HG03342 (cell line): ENCODE measurements around the gene GPR32.
A peak's percentile ranks its signal among the peaks of the same experiment; 100 is the strongest.
"Not testable (repeated sequence)": the region's sequence is repeated elsewhere in the genome, so short reads cannot be mapped to it uniquely, and the experiment has no call there.

Experiments
- ATAC-seq: cut with Tn5 transposase; IDR thresholded peaks from one replicate; pipeline ENCODE4 v1.9.1; 2021; ENCODE audit warnings: mild to moderate bottlenecking, moderate library complexity; ENCODE audit not compliant: unreplicated experiment

The GPR32 gene

GRCh38 chr19:50797781-50798658 lies 27.8 kb downstream of the GPR32 start:
- ATAC-seq, result no peak

- no peak for ATAC-seq
Observed at GRCh38 chr19:50798659-50799546, 28.6 kb downstream of the GPR32 start.

- no peak for ATAC-seq
Observed at GRCh38 chr19:50799547-50799851, 29.2 kb downstream of the GPR32 start.

- no peak for ATAC-seq
Observed at GRCh38 chr19:50801107-50801506, 30.8 kb downstream of the GPR32 start.

- ATAC-seq, result no peak
Observed at GRCh38 chr19:50803633-50804419, 33.6 kb downstream of the GPR32 start.

GRCh38 chr19:50804420-50805272 lies 34.4 kb downstream of the GPR32 start:
- ATAC-seq, result peak; percentile 86

GRCh38 chr19:50808856-50809255 lies 38.6 kb downstream of the GPR32 start:
- ATAC-seq, result no peak

- not testable (repeated sequence) for ATAC-seq
Observed at GRCh38 chr19:50811622-50812238, 41.5 kb downstream of the GPR32 start.

- ATAC-seq, result no peak
Observed at GRCh38 chr19:50812474-50812873, 42.2 kb downstream of the GPR32 start.

- no peak for ATAC-seq
Observed at GRCh38 chr19:50814883-50815282, 44.6 kb downstream of the GPR32 start.

- ATAC-seq, result no peak
Observed at GRCh38 chr19:50815439-50815838, 45.2 kb downstream of the GPR32 start.

- peak; percentile 48 for ATAC-seq
Observed at GRCh38 chr19:50817941-50818858, 47.9 kb downstream of the GPR32 start.

GRCh38 chr19:50818859-50819472 lies 48.7 kb downstream of the GPR32 start:
- no peak for ATAC-seq

GRCh38 chr19:50819636-50820035 lies 49.4 kb downstream of the GPR32 start:
- ATAC-seq, result no peak

GRCh38 chr19:50820086-50820485 lies 49.8 kb downstream of the GPR32 start:
- ATAC-seq, result no peak

GRCh38 chr19:50820549-50821247 lies 50.4 kb downstream of the GPR32 start:
- no peak for ATAC-seq

- no peak for ATAC-seq
Observed at GRCh38 chr19:50821248-50821612, 51.0 kb downstream of the GPR32 start.
